Upper lobe of left lung (tissue), 4 donors: Measurements from ENCODE around the gene FHIT.

Experiments
- CTCF ChIP-seq, 6 experiments: fragments of 450-650 bp in 4 of 6; fragments of 200-600 bp in 2 of 6; sonication (generic) in 2 of 6; IDR thresholded peaks; one replicate each; pipeline ENCODE4 v1.5.1; 2016 to 2019; ENCODE audit warnings: antibody characterized with exemption in 6 of 6
- EP300 ChIP-seq, 4 donors: sonication (generic); formaldehyde crosslinking; IDR thresholded peaks; one replicate each; pipeline ENCODE4 v1.5.1; 2017; ENCODE audit warnings: antibody characterized with exemption in 4 of 4, control low read depth in 2 of 4
- POLR2A ChIP-seq, 4 donors: fragments of 450-650 bp; IDR thresholded peaks; one replicate each; pipeline ENCODE4 v1.5.1; 2016 to 2017; ENCODE audit warnings: antibody characterized with exemption in 4 of 4, mild to moderate bottlenecking in 2 of 4
- POLR2AphosphoS5 ChIP-seq, 2 donors: sonication (generic); formaldehyde crosslinking; IDR thresholded peaks; one replicate each; pipeline ENCODE4 v1.5.1; 2017; ENCODE audit warnings: antibody characterized with exemption in 2 of 2

DNA sequence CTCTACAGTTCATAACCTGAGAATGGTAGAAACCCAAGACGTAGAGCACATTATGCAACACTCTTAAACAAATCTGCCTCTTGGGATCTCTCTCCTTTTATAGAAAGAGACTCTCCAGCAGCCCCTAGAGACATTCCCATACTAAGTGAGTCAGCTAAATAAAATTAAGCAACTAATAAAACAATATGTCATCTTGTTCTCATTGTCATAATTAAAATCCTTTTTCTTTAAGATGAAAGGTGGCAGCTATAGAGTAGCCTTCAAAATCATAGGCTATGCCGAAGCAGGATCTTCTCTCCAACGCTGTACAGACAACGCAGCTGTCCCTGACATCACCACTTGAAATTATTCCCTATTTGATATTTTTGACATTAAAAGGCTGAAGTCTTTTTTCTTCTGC, 790.0 kb downstream of the FHIT start:
- no peak for TF ChIP-seq CTCF (IDR thresholded peaks at IDR 0.05)
- TF ChIP-seq POLR2A (IDR thresholded peaks at IDR 0.05): no peak
- TF ChIP-seq POLR2AphosphoS5 (IDR thresholded peaks at IDR 0.05): no peak
- no peak for TF ChIP-seq EP300 (IDR thresholded peaks at IDR 0.05)
